Body of pancreas (tissue), 4 donors: ENCODE results near the gene AIMP1.

Experiments used
- POLR2A ChIP-seq, 3 donors: fragments of 450-650 bp; IDR thresholded peaks; one replicate each; pipeline ENCODE4 v1.6.1; 2016; ENCODE audit warnings: antibody characterized with exemption in 3 of 3, mild to moderate bottlenecking in 2 of 3
- TF ChIP-seq, protein P1 (sequence below), 7 experiments: fragments of 450-650 bp in 4 of 7; fragments of 200-600 bp in 3 of 7; sonication (generic) in 3 of 7; IDR thresholded peaks; one replicate each; pipeline ENCODE4 v1.5.1; 2016 to 2019; ENCODE audit warnings: antibody characterized with exemption in 7 of 7

DNA sequence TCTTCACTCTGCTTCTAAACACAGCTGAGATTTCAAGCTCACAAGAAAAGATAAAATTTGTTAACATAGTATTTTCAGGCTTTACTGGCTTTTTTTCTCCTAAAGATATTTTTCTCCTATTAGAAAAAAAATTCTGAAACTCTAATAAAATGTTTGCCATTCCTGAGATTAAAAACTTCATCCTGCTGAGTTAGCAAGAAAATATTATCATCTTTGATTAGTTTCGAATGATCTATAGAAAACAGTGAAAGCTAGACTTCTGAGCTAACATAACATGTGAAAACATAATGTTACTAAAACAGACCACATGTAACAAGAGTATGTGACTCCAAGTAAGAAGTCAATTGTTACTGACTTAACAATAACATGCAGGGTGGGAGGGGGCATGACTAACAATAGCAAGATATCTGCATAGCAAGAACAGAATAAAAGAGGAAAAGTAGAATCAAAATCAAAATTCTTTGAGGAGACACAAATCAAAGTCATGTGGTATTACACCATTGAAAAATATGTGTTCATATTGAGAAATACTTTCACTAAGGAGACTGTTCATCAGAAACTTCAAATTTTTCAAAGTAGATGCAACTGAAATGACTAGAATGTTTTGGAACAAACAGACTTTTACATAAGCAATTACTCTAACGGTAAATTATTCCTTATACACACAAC, 14.8 kb upstream of the AIMP1 start:
- TF ChIP-seq, protein P1, sequence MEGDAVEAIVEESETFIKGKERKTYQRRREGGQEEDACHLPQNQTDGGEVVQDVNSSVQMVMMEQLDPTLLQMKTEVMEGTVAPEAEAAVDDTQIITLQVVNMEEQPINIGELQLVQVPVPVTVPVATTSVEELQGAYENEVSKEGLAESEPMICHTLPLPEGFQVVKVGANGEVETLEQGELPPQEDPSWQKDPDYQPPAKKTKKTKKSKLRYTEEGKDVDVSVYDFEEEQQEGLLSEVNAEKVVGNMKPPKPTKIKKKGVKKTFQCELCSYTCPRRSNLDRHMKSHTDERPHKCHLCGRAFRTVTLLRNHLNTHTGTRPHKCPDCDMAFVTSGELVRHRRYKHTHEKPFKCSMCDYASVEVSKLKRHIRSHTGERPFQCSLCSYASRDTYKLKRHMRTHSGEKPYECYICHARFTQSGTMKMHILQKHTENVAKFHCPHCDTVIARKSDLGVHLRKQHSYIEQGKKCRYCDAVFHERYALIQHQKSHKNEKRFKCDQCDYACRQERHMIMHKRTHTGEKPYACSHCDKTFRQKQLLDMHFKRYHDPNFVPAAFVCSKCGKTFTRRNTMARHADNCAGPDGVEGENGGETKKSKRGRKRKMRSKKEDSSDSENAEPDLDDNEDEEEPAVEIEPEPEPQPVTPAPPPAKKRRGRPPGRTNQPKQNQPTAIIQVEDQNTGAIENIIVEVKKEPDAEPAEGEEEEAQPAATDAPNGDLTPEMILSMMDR (IDR thresholded peaks at IDR 0.05) = no peak
- no peak for TF ChIP-seq POLR2A (IDR thresholded peaks at IDR 0.05)
